Measurements from ENCODE around the gene TNS1.
A peak's percentile ranks its signal among the peaks of the same experiment; 100 is the strongest.
"Not testable (repeated sequence)": the region's sequence is repeated elsewhere in the genome, so short reads cannot be mapped to it uniquely, and the experiment has no call there.

The TNS1 gene

GRCh38 chr2:217797165-217797564 lies 205.6 kb downstream of the TNS1 start:
- no peak for DNase-seq (ENCODE audit: low spot score)

- DNase-seq (ENCODE audit: low spot score): no peak
These were observed 206.9 kb downstream of the TNS1 start for GRCh38 chr2:217795706-217796465.

- DNase-seq (ENCODE audit: low spot score): no peak
These were observed 207.7 kb downstream of the TNS1 start for GRCh38 chr2:217795067-217795466.

- no peak for DNase-seq (ENCODE audit: low spot score)
These were observed 208.4 kb downstream of the TNS1 start for GRCh38 chr2:217794133-217794986.

GRCh38 chr2:217793566-217794132 lies 209.1 kb downstream of the TNS1 start:
- DNase-seq (ENCODE audit: low spot score): no peak

GRCh38 chr2:217792626-217793527 lies 209.9 kb downstream of the TNS1 start:
- DNase-seq (ENCODE audit: low spot score): no peak

GRCh38 chr2:217791551-217791950 lies 211.2 kb downstream of the TNS1 start:
- DNase-seq (ENCODE audit: low spot score): no peak

- no peak for DNase-seq (ENCODE audit: low spot score)
These were observed 212.0 kb downstream of the TNS1 start for GRCh38 chr2:217790681-217791392.

- peak; percentile 4 for DNase-seq (ENCODE audit: low spot score)
These were observed 212.6 kb downstream of the TNS1 start for GRCh38 chr2:217790195-217790594.

- no peak for DNase-seq (ENCODE audit: low spot score)
These were observed 213.0 kb downstream of the TNS1 start for GRCh38 chr2:217789736-217790181.

- DNase-seq (ENCODE audit: low spot score): peak; percentile 75
These were observed 213.6 kb downstream of the TNS1 start for GRCh38 chr2:217789003-217789735.

GRCh38 chr2:217788669-217789002 lies 214.2 kb downstream of the TNS1 start:
- DNase-seq (ENCODE audit: low spot score): no peak

GRCh38 chr2:217787160-217787877 lies 215.5 kb downstream of the TNS1 start:
- DNase-seq (ENCODE audit: low spot score): no peak

- DNase-seq (ENCODE audit: low spot score): not testable (repeated sequence)
These were observed 216.2 kb downstream of the TNS1 start for GRCh38 chr2:217786560-217786959.

GRCh38 chr2:217785544-217786045 lies 217.2 kb downstream of the TNS1 start:
- DNase-seq (ENCODE audit: low spot score): peak; percentile 74

GRCh38 chr2:217784996-217785543 lies 217.7 kb downstream of the TNS1 start:
- DNase-seq (ENCODE audit: low spot score): no peak

GRCh38 chr2:217783243-217783642 lies 219.6 kb downstream of the TNS1 start:
- DNase-seq (ENCODE audit: low spot score): no peak

- no peak for DNase-seq (ENCODE audit: low spot score)
These were observed 224.9 kb downstream of the TNS1 start for GRCh38 chr2:217777906-217778305.

GRCh38 chr2:217776631-217777030 lies 226.2 kb downstream of the TNS1 start:
- DNase-seq (ENCODE audit: low spot score): no peak

All from activated CD4-positive, alpha-beta T cell treated with anti-CD3 and anti-CD28 coated beads, Interleukin-2, Interleukin-4, amounts not matched to agents 100 ng/mL and 50 ng/mL, durations not matched to agents 16 hours and 8 hours (primary cell).